ENCODE data around the gene RNF130.
"Not testable (repeated sequence)": the region's sequence is repeated elsewhere in the genome, so short reads cannot be mapped to it uniquely, and the experiment has no call there.

RNF130 gene

DNA sequence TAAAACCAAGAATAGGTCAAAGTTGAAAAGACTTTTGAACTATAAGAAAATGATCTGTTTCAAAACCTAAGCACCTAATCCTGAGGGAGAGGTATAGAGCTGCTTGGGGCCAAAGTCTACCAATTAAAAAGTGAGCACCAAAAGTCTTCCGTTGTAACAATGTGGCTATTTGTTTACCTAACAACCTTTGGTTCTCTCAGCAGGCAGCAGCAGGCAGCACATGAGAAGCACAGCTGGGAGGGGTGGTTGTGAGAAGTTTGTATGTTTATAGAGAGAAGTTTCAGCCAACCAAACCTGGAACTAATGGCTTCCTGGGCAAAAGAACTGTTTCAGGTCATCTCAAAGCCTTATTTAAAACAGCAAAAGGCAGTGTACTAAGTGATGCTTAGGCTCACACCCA, 104.1 kb downstream of the RNF130 start:
- DNase-seq: no peak

- no peak for DNase-seq
These were observed 107.5 kb downstream of the RNF130 start for GRCh38 chr5:179964015-179964414.

DNA sequence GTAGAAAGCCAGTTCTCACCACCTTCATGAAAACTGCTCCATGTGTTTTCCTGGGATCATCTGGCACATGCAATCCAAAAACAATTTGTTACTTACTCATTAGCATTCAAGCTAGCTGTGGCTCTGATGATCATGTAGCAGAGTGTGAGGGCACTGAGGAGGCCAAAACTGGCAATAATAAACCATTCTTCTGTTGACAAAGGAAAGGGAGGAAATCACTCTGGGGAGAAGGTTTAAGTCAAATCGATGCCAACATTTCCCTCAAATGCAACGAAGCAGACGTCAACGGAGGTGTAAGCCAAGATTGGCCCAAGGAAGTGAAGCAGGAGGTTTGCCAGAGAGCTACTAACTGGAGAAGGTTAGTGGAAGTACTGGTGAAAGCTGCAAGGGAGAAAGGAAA, 108.2 kb downstream of the RNF130 start:
- no peak for DNase-seq

- DNase-seq: no peak
These were observed 111.2 kb downstream of the RNF130 start for GRCh38 chr5:179960204-179960831.

DNA sequence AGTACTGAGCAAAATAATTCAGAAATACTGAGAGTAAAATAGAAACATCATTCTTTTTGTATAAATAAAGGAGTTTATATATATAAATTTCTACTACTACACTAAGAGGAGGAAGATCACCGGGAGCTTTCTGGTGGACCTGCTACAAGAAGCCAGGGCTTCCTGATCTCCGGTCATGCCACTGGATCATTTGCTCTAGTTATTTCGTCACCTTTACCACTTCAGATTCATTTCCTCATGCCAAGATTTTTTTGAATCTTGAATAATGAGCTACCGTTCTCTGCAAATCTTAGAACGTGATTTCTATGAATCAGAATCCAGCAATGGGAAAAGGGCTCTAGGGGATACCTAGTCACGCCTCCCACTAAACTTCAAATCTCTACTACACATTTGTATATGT, 111.9 kb downstream of the RNF130 start:
- DNase-seq: no peak

- not testable (repeated sequence) for DNase-seq
These were observed 112.4 kb downstream of the RNF130 start for GRCh38 chr5:179959118-179959517.

DNA sequence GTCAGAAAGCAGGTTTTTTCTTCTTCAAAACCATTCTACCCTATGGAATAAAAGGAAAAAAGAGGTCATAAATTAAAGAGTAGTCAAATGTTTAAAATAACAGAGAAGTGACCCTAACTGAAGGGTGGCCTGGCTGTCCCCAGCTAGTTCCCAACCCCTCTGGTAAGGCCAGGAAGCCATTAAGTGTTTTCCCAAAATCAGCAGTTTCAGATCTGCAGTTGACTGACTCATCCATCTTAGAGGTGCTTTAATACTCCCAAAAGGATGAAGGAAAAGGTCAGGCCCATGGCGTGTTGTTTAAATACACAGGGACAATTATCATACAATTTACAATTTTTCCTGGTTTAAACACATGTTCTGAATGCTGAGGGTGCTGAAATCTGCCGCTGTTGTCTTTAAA, 115.9 kb downstream of the RNF130 start:
- no peak for DNase-seq

DNA sequence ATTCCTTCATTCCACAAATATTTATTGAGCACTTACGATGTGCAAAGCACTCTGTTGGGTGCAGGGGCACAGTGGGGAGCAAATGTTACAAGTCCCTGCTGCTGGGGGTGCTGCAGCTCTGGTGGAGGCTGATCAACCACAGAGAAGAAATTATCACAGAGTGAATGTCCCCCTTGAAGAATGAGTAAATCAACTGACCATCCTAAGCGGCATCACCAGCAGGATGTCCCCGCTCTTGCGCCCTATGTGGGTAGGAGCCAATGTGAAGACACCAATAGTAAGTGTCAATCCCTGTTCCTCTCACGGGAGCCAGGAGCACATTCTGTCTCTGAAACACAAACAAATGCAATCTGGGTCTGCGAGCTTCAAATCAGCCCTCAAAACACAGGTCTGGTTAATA, 116.5 kb downstream of the RNF130 start:
- DNase-seq: no peak

DNA sequence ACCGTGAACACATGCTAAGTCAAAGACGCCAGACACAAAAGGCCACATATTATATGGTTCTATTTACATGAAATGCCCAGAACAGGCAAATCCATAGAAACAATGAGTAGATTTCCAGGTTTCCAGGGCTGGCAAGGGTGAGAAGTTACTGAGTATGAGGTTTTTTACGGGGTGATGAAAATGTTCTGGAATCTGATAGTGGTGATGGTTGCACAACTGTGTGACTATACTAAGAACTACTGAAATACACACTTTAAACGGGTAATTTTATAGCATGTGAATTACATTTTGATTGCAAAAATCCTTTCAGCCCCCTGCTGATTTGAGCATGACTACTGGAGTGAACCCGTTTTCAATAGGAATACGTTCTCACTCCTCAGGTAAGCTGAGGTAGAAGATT, 117.1 kb downstream of the RNF130 start:
- no peak for DNase-seq

GRCh38 chr5:179953987-179954386, 117.6 kb downstream of the RNF130 start:
- no peak for DNase-seq

DNA sequence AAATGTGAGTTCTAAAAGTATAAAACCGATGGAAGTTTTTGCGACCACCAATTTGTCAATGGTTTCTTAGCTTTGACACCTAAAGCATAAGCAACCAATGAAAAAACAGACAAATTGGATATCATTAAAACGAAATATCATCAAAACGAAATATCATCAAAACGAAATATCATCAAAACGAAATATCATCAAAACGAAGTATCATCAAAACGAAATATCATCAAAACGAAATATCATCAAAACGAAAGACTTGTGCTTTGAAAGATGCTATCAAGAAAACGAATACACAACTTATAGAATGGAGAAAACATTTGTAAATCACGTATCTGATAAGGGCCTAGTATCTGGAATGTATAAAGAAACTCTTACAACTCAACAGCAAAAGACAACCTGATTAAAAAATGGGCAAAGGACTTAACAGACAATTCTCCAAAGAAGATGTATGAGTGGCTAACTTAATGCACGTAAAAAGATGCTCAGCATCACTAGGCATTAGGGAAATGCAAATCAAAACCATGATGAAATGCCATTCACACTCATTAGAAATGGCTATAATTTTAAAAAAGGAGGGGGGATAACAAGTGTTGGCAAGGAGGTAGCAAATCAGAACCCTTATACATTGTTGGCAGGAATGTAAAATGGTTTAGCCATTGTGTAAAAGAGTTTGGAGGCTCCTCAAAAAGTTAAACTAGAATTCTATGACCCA, 134.4 kb downstream of the RNF130 start:
- DNase-seq: no peak

DNA sequence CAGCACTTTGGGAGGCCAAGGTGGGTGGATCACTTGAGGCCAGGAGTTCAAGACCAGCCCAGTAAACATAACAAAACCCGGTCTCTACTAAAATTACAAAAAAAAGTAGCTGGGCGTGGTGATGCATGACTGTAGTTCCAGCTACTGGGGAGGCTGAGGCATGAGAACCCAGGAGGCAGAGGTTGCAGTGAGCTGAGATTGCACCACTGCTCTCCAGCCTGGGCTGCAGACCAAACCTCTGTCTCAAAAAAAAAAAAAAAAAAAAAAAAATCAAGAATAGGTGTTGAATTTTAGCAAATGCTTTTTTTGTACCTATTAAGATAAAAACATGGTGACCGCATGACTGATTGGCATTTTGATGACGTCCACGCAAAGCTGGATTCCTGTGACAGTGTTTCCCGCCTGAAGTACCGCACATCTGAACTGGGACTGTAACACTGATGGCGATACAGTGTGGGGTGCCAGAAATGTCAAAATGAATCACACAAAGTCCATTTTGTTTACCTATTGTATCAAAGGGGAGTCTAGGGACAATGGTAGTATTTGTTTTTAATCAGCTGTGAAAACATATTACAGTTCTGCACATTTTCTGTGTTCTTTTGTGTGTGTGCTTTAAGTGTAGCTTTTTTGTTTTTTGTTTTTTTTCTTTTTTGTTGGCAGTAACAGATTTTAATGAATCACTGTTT, 140.6 kb downstream of the RNF130 start:
- no peak for DNase-seq

DNA sequence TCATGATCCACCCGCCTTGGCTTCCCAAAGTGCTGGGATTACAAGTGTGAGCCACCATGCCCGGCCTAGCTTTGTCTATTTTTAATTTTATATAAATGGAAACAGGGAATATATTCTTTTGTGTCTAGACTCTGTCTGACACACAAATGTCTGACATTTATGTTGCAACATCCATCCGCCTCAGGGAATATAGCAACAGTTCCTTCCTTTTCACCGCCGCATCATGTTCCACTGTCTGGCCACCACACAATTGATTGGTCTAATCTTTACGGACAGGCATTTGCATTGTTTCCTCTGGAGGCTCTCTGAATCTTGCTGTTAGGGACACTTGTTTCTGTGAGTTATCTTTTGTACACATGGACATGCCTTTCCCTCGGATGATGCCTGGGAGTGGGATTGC, 143.7 kb downstream of the RNF130 start:
- no peak for DNase-seq

DNA sequence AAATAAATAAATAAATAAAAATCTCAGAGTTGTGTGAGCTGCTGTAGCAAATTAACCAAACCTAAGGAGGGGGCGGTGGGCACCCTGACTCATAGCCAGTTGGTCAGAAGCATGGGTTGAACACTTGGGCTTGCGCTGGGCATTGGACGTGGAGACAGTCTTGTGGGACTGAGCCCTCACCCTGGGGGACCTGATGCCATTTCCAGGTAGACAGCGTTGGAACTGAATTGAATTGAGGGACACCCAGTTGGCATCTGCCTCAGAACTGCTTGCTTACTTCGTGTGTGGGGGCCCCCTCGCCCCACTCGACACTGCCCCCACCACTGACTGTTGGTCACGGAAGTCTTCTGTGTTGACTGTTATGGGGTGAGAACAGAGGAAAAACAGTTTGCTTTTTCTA, 144.9 kb downstream of the RNF130 start:
- no peak for DNase-seq

DNA sequence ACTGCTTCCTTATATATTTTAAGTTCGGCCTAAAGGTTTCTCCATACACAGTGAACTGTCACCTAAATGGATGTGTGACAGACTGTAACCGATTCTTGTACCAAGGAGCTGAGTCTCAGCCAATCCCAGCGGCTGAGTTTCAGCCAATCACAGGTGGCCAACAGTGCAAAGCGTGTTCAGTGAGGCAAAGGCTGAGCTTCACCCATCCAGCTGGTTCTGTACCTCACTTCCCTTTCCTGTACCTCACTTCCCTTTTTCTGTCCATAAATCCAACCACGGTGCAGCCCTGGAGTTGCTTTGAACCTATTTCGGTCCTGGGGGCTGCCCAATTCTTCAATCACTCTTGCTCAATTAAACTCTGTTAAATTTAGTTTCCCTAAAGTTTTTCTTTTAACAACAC, 148.1 kb downstream of the RNF130 start:
- no peak for DNase-seq

GRCh38 chr5:179920175-179920574, 151.4 kb downstream of the RNF130 start:
- DNase-seq: no peak

DNA sequence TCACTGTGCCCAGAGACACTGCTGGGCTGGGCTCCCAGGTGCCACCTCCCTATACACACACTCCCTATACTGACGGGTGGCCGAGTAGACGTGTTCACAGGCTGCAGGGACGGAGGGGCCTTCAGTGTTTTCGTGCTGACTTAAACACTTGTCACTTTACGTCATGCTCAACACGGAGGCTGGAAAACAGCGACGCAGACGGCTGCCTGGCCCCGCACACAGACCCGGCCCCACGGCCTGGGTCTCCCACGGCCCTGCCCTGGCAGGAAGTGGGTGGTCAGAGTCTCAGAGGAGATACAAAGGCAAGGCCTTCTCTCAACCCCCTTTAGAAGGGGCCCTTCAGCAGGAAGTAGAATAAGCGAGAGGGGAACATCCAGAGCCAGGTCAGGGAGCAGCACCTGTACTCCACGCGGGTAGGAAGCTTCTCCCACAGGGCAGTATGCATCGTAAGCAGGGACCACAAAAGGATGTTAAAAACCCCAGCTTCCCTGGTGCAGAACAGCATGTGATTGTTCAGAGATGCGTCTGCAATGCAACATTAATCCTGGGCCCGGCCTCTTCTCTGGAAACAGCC, 152.0 kb downstream of the RNF130 start:
- no peak for DNase-seq

GRCh38 chr5:179918742-179919486, 152.6 kb downstream of the RNF130 start:
- no peak for DNase-seq

DNA sequence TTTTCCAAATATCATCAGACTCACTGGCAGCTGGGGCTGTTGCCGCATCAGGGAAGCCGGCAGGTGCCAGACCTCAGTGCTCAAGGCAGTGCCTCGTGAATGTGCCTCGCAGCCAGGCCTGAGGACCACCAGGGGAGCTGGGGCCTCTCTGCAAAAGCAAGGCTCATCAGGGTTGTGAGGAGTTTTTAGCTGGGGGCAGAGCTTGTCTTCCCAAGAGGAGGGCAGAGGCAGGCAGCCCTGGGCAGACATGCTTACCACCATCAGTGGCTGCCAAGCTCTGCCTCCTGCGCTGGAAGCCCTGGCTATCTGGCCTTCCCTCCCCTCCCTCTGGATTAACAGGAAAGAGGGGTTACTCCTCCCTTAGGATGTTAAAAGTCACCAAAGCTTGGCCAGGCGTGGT, 155.0 kb downstream of the RNF130 start:
- no peak for DNase-seq

DNA sequence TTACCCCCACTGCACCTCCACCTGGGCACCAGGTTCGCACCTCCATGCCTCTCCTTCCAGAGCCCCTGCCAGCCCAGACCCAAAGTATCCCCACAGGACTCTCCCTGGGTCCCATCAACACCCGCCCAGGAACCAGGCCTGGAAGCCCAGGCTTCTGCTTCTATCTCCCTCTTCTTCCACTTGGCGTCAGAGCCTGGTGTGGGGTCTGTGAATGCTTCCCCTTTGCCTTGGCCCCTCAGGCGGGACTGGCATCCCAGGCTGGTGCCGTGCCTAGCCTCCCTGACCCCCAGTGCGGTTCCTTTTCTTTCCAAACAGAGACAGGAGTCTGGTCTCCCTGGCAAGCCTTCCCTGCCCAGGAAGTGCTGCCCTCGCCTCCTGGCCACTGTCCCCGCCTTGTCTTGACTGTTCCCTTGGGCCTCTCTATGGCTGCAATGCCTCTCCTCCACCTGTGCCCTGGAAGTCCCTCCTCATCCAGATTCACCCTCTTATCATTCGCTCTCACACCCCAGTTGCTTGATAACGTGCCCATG, 156.1 kb downstream of the RNF130 start:
- DNase-seq: no peak

- no peak for DNase-seq
These were observed 157.4 kb downstream of the RNF130 start for GRCh38 chr5:179914032-179914755.

DNA sequence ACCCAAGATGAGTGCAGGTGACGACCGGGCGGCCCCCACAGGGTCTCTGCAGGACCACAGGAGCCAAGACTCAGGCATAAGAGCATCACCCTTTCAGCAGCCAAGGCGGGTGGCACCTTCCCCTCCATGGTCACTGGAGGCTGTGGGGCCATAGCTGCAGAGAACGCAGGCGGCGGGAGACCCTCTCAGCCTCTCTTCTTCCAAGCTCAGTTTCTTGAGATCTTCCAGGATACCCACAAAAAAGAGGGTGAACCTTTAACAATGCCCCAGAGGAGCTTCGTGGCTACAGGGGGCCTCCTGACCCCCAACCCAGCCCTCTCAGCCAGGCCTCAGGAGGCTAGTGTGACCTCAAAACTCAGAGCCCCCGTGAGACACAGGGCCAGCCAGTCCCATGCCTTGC, 158.1 kb downstream of the RNF130 start:
- DNase-seq: no peak

Data from CD4-positive, alpha-beta T cell treated with Interleukin-17A for 4 hours (primary cell).